Glomerular visceral epithelial cell (primary cell): Measurements from ENCODE around the gene CLEC5A.
"Not testable (repeated sequence)": the region's sequence is repeated elsewhere in the genome, so short reads cannot be mapped to it uniquely, and the experiment has no call there.

ENCODE experiments used
- DNase-seq: peaks from one replicate; pipeline ENCODE4 v3.0.0-alpha.2; 2016; ENCODE audit errors: extremely low spot score

The CLEC5A gene

GRCh38 chr7:141946796-141947195 is at the start of gene CLEC5A:
TSS of gene CLEC5A (minus strand) at chr7:141946974. CDS start at chr7:141946292, 682 bp downstream.
- DNase-seq = no peak

DNA sequence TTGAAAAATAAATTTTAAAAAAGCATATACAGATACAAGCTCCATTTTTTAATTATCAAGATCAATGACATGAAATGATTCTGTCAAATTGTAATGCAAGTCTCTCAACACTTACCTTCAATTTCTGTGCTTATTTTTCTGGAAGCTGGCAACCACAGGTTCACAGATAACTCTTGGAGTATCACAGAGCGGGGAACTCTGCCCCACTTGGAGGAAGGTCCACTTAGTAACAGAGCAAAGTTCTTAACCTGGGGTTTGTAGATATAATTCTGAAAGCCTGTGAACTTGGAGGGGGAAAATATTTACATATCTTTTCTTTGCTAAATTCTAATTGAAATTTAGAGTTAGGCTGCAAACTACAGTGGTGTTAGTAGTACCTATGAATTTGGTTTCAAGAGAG is 46.6 kb upstream of the CLEC5A start:
- DNase-seq = no peak

DNA sequence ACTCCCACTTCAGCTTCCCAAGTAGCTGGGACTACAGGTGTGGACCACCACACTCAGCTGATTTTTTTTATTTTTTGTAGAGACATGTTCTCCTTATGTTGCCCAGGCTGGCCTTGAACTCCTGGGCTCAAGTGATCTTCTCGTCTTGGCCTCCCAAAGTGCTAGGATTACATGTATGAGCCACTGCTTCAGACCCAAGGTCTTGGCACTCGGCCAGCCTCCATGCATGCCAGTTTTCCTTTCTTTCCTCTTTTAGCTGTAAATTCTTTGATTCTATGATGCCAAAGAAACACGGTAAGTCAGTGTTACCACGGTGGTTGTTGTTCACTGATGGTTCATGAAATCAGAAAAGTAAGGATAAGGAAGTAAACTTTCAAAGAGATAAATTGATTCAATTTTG is 45.9 kb upstream of the CLEC5A start:
- DNase-seq = no peak

GRCh38 chr7:141992156-141992555 is 45.4 kb upstream of the CLEC5A start:
- no peak for DNase-seq

- no peak for DNase-seq
Observed at GRCh38 chr7:141991140-141991539, 44.4 kb upstream of the CLEC5A start.

GRCh38 chr7:141990011-141990725 is 43.4 kb upstream of the CLEC5A start:
- DNase-seq = no peak

DNA sequence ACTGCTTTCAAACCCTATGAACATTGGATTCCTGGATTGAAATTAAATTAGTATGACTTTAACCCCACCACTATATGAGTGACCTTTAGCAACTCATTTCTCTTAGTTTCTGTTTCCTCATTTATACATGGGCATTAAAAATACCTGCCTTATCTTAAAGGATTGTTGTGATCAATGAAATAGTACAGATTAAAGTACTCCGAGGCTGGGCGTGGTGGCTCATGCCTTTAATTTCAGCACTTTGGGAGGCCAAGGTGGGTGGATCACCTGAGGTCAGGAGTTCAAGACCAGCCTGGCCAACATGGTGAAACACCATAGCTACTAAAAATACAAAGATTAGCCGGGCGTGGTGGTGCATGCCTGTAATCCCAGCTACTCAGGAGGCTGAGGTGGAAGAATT is 41.0 kb upstream of the CLEC5A start:
- DNase-seq = not testable (repeated sequence)

DNA sequence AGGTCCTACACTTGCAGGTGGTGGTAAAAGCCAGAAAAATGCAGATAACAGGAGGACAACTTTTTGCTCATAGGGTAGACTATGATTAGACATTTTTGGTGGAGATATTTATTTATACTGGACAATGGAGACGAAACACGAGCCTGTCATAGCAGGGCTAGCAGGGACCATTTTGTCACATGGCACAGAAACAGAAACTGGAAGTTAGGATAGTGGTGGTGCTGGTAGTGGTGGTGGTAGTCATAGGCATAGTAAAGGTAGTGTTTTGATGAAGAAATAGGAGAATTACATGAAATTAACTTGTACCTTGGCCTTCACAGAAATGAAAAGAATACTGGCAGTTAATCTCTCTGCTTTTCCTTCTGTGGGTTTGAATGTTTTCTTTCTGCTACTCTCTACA is 40.1 kb upstream of the CLEC5A start:
- no peak for DNase-seq

GRCh38 chr7:141985926-141986325 is 39.2 kb upstream of the CLEC5A start:
- not testable (repeated sequence) for DNase-seq

DNA sequence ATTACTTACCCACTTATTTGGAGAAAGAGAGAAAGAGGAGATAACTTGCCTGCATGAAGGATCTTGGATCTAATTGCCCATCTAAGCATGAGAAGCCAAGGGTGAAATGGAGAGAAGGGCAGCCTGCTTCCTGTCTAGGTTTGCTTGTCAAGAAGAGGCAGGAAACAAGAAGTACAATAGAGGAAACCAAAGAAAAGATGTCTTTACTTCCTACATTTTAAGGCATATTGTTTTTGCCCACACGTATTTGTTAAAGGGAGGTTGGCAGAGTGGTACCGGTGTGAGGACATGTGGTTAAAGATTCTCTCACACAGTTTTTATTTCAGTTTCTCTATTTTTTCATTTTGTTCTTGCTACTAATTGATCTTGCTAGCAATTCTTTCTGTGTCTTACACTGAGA is 32.8 kb upstream of the CLEC5A start:
- no peak for DNase-seq

DNA sequence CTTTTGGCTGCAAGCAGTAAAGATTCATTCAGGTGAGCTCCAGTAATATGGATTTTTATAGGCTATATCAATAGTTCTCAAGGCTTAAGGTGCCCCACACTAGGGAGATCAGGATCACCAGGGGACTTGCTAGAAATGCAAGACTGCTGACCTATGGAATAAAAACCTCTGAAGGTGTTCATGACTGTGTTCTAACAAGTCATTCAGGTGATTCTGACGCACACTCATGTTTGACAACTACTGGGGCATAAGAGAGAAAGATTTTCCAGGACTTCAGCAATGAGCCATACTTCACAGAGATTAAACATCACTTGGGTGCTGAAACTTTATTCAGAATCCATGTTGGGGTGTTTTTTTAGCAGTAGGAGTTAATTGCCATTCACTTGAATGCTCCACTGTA is 31.6 kb upstream of the CLEC5A start:
- no peak for DNase-seq

- DNase-seq = no peak
Observed at GRCh38 chr7:141976524-141977245, 29.9 kb upstream of the CLEC5A start.

DNA sequence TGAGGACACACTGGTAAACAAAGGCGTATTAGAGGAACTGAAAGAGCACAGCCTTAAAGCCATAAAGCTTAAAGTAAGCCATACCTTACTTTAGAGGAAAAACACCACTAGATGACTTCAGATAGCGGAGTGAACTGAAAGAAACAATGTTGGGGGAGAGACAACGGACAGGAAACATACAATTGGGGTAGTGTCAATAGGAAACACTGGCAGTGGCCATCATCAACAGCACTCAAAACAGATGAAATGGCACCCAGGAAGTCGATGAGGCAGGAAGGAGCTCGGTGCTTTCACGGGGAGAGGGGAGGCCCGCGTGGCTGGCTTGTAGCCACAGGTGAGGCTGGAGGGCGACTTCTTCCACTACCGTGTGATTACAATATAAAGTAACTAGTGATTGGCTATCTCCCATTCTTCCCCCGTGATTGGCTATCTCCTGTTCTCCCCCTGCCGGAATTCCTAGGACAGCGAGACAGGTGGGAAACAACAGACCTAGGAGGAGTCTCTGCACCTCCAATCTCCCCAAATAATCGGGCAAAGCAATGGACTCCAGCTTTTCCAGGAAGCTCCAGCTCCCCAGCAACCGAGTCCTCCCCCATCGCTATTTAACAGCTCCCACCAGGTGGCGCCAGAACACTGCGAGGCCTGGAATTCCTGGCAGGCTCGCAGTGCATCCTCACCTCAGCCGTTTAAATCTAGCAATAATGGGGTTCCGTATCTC is 29.2 kb upstream of the CLEC5A start:
- DNase-seq = peak; percentile 74

GRCh38 chr7:141974831-141975230 is 28.1 kb upstream of the CLEC5A start:
- no peak for DNase-seq

DNA sequence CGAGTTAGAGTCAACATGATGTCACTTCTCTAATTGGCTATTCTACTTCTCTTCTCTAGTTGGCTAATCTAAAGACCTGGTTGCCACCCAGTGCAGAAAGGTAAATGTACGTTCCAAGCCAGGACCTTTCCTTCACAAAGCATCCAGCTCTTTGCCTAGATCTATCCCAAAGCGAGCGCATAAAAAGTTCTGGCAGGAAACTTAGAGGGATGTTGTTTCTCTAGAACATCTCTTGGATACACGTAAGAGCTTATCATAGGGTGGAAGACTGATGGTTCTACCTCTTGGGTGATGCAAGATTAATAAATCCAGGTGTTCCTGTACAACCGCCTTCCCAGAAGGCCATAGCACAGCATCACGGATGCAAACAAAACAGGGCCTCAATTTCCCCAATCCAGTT is 26.9 kb upstream of the CLEC5A start, which contains the start of gene TAS2R38:
TAS2R38 (minus strand) TSS at position 101 of the 400 bp plus-strand sequence; CDS start at position 17, 84 bp downstream.
- no peak for DNase-seq

GRCh38 chr7:141960687-141961422 is 14.1 kb upstream of the CLEC5A start:
- no peak for DNase-seq

DNA sequence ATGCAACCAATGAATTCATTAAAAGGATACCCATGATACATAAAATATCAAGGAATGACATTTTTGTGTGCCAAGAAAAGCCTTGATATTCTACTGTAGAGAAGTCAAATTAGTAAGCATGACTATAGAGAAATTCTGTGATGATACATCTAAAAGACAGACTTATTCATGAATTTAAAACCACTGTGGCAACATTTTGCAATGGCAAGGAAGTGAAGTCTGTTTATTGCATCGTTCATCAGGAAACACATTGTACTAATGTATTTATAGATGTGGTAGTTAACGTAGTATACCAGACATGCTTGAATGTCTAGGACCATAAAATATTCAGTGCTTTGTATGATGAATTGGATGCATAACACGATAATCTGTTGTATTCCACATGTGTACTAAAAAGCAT is 9.3 kb upstream of the CLEC5A start:
- no peak for DNase-seq

DNA sequence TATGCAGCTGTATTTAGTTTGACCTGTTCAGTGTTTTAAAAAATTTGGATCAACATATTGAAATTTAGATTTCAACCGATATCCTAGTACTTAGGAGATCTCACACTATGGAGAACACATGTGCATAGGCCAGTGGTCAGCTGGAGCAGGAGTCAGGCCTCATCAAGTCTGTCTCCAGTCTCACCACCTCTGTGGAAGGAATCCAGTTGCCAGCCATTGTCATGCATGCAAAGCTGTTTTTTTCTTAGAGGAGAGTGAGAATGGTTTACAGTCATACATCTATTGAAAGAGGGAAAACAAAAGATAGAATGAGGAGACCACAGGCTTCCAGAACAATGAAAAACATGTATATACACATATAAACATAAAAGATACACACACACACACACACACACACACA is 7.6 kb upstream of the CLEC5A start:
- DNase-seq = no peak

GRCh38 chr7:141952461-141952860 is 5.7 kb upstream of the CLEC5A start:
- DNase-seq = no peak

DNA sequence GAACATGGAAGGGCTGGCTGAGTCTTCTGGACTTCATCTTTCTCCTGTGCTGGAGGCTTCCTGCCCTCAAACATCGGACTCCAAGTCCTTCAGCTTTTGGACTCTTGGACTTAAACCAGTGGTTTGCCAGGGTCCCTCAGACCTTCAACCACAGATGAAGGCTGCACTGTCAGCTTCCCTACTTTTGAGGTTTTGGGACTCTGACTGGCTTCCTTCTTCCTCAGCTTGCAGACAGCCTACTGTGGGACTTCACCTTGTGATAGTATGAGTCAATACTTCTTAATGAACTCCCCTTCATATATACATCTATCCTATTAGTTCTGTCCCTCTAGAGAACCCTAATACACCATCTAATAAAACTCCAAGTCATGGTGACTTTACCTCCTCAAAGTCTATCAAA is 4.0 kb upstream of the CLEC5A start:
- DNase-seq = no peak

DNA sequence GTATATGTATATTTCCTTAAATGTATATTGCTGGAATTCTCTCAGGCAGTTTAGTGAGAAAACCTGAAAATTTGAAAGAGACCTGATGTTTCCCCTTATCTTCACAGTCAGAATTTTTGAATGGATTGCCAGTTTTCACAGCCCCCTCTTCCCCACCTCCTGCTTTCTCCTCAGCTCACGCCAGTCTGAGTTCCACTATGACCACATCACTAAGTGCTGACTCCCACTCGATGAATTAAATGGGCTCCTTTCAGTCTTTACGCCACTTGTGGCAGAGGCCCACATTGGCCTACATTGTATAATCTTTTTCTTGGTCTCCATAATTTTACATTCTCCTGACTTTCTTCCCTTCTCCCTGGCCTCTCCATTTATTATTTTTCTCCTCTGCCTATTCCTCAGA is 3.1 kb upstream of the CLEC5A start:
- no peak for DNase-seq

DNA sequence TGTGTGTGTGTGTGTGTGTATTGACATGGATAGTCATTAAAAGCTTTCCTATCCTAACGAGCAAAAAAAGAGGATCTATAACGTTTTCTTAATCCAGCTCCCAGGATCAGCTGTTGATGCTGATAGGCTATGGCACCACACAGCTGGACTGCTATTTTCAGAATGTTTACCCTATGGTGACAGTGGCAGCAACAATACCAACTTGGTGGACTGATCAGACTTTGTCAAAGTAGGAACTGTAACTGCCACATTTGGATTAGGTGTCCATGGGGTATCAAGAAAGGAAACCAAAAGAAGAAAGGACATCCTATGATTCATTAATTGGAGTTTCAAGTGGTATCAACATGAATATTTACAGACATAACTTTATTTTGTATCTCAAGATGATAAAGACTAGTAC is 2.7 kb upstream of the CLEC5A start:
- DNase-seq = no peak
